Neural progenitor cell (in vitro differentiated cells): ENCODE measurements around the gene MTHFR.

Experiments
- EZH2 ChIP-seq: fragments of 200-600 bp; sonication (generic); IDR thresholded peaks from 2 replicates; pipeline ENCODE4 v1.6.1; 2017; ENCODE audit warnings: antibody characterized with exemption, mild to moderate bottlenecking, moderate library complexity
- TF ChIP-seq, protein P1 (sequence below): fragments of 200-600 bp; sonication (generic); IDR thresholded peaks from 2 replicates; pipeline ENCODE4 v1.5.1; 2017; ENCODE audit warnings: antibody characterized with exemption, mild to moderate bottlenecking

DNA sequence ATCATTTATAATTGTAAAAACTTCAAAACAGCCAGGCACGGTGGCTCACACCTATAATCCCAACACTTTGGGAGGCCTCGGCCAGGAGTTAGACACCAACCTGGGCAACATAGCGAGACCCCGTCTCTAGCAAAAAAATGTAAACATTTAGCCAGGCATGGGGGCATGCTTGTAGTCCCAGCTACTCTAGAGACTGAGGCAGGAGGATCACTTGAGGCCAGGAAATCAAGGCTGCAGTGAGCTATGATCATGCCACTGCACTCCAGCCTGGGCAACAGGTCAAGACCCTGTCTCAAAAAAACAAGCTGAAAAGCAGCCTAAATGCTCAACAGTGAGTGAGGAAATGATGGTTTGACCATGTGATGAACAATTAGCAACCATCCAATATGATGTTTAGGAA, 36.5 kb downstream of the MTHFR start:
- no peak for TF ChIP-seq EZH2
- TF ChIP-seq, protein P1, sequence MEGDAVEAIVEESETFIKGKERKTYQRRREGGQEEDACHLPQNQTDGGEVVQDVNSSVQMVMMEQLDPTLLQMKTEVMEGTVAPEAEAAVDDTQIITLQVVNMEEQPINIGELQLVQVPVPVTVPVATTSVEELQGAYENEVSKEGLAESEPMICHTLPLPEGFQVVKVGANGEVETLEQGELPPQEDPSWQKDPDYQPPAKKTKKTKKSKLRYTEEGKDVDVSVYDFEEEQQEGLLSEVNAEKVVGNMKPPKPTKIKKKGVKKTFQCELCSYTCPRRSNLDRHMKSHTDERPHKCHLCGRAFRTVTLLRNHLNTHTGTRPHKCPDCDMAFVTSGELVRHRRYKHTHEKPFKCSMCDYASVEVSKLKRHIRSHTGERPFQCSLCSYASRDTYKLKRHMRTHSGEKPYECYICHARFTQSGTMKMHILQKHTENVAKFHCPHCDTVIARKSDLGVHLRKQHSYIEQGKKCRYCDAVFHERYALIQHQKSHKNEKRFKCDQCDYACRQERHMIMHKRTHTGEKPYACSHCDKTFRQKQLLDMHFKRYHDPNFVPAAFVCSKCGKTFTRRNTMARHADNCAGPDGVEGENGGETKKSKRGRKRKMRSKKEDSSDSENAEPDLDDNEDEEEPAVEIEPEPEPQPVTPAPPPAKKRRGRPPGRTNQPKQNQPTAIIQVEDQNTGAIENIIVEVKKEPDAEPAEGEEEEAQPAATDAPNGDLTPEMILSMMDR = no peak
